ENCODE measurements around the gene WNK2.

The WNK2 gene

GRCh38 chr9:93268551-93269314 is 84.8 kb downstream of the WNK2 start:
- DNase-seq = peak; percentile 85

- no peak for DNase-seq
Observed at GRCh38 chr9:93270976-93271375, 87.0 kb downstream of the WNK2 start.

GRCh38 chr9:93276973-93277372 is 93.0 kb downstream of the WNK2 start:
- DNase-seq = no peak

GRCh38 chr9:93278144-93278543 is 94.2 kb downstream of the WNK2 start:
- no peak for DNase-seq

- DNase-seq = no peak
Observed at GRCh38 chr9:93280661-93281259, 96.8 kb downstream of the WNK2 start.

GRCh38 chr9:93286252-93287188 is 102.6 kb downstream of the WNK2 start:
- no peak for DNase-seq

GRCh38 chr9:93287189-93287552 is 103.2 kb downstream of the WNK2 start:
- no peak for DNase-seq

- DNase-seq = no peak
Observed at GRCh38 chr9:93287593-93287992, 103.7 kb downstream of the WNK2 start.

- no peak for DNase-seq
Observed at GRCh38 chr9:93288341-93288740, 104.4 kb downstream of the WNK2 start.

GRCh38 chr9:93288891-93289883 is 105.2 kb downstream of the WNK2 start:
- DNase-seq = no peak

- DNase-seq = no peak
Observed at GRCh38 chr9:93290495-93291434, 106.8 kb downstream of the WNK2 start.

GRCh38 chr9:93291536-93292287 is 107.8 kb downstream of the WNK2 start:
- DNase-seq = no peak

- no peak for DNase-seq
Observed at GRCh38 chr9:93292288-93292615, 108.3 kb downstream of the WNK2 start.

- no peak for DNase-seq
Observed at GRCh38 chr9:93292664-93293328, 108.9 kb downstream of the WNK2 start.

GRCh38 chr9:93294011-93294410 is 110.1 kb downstream of the WNK2 start:
- no peak for DNase-seq

- no peak for DNase-seq
Observed at GRCh38 chr9:93295031-93295430, 111.1 kb downstream of the WNK2 start.

- no peak for DNase-seq
Observed at GRCh38 chr9:93295456-93296076, 111.6 kb downstream of the WNK2 start.

- no peak for DNase-seq
Observed at GRCh38 chr9:93296889-93297480, 113.0 kb downstream of the WNK2 start.

All from NCI-H1417 treated with DMSO at 0.1 percent for 48 hours (cell line).